Fibroblast of lung (primary cell): ENCODE data around the gene ZBTB11.

ENCODE experiments used
- CTCF ChIP-seq, 2 donors: IDR thresholded peaks in 1 of 2; conservative IDR thresholded peaks in 1 of 2; 1 replicate in 1 of 2; 2 replicates in 1 of 2; pipeline ENCODE4 v1.5.1; 2011 to 2012; ENCODE audit warnings: low read length in 2 of 2, control low read depth in 1 of 2, inconsistent platforms in 1 of 2, low read depth in 1 of 2, mild to moderate bottlenecking in 1 of 2
- EZH2 ChIP-seq: IDR thresholded peaks from 2 replicates; pipeline ENCODE4 v1.5.1; 2012; ENCODE audit warnings: low read length, control low read depth, mild to moderate bottlenecking; ENCODE audit errors: missing control alignments

GRCh38 chr3:101673953-101674352, 3.0 kb downstream of the ZBTB11 start:
- TF ChIP-seq CTCF (conservative IDR thresholded peaks at IDR 0.05 in 1 of 2, IDR thresholded peaks at IDR 0.05 in 1 of 2; ENCODE audit: low read depth in 1 of 2, low read length in 2 of 2) (no peak), EZH2 (no peak)
